OCI-LY7 (cell line): Measurements from ENCODE around the gene WWOX. TPM values are rescaled to one million over a fixed set of nuclear protein-coding genes. Genes with fewer than 3 reads are reported as not detected.
A peak's percentile ranks its signal among the peaks of the same experiment; 100 is the strongest.

ENCODE experiments used
- BruUV-seq: library from RNA; stranded (reverse); fragments of 400-500 nt; replicated peaks from 2 replicates; lab custom pipeline; 2021; lab: Mats Ljungman, UMichigan
- CTCF ChIA-PET: fragments of 300-600 bp; sonication (Branson Sonifier 250); formaldehyde crosslinking; loops from one replicate; lab custom pipeline; 2022; ENCODE audit warnings: antibody characterized with exemption; ENCODE audit not compliant: unreplicated experiment; lab: Charles Lee
- POLR2A ChIA-PET: fragments of 300-600 bp; sonication (Branson Sonifier 250); formaldehyde crosslinking; loops from one replicate; lab custom pipeline; 2022; ENCODE audit warnings: antibody characterized with exemption; lab: Charles Lee
- DNase-seq: peaks from one replicate; pipeline ENCODE4 v3.0.0-alpha.2; 2015; ENCODE audit warnings: low spot score
- H2AFZ ChIP-seq: fragments of 200-600 bp; sonication (generic), shearing (Covaris generic); 2 replicates; pipeline ENCODE4 v1.6.1; 2014; ENCODE audit warnings: mild to moderate bottlenecking, antibody characterized with exemption, low read length, moderate library complexity
- H3K27ac ChIP-seq: fragments of 200-600 bp; sonication (generic); 2 replicates; pipeline ENCODE4 v1.5.1; 2014; ENCODE audit warnings: mixed run types, low read depth, mild to moderate bottlenecking, moderate library complexity, low read length, inconsistent platforms; ENCODE audit not compliant: poor library complexity, severe bottlenecking
- H3K36me3 ChIP-seq: fragments of 200-600 bp; sonication (generic); 2 replicates; pipeline ENCODE4 v1.6.1; 2014; ENCODE audit warnings: mild to moderate bottlenecking, antibody characterized with exemption, low read length, moderate library complexity, mixed read lengths; ENCODE audit not compliant: insufficient read depth
- H3K4me1 ChIP-seq: fragments of 200-600 bp; sonication (generic); 2 replicates; pipeline ENCODE4 v1.5.1; 2014; ENCODE audit warnings: mild to moderate bottlenecking, low read length; ENCODE audit not compliant: insufficient read depth, poor library complexity, severe bottlenecking
- H3K4me2 ChIP-seq: fragments of 200-600 bp; sonication (generic); 2 replicates; pipeline ENCODE4 v1.6.1; 2014; ENCODE audit warnings: mild to moderate bottlenecking, low read length
- H3K4me3 ChIP-seq: fragments of 200-600 bp; sonication (generic); 2 replicates; pipeline ENCODE4 v1.5.1; 2014; ENCODE audit warnings: mild to moderate bottlenecking, low read depth, low read length; ENCODE audit not compliant: poor library complexity, severe bottlenecking
- H3K79me2 ChIP-seq: fragments of 200-600 bp; sonication (generic); 2 replicates; pipeline ENCODE4 v1.6.1; 2016; ENCODE audit warnings: low read depth, mild to moderate bottlenecking, low read length, moderate library complexity, mixed read lengths; ENCODE audit not compliant: insufficient read depth
- H3K9me2 ChIP-seq: fragments of 200-600 bp; sonication (generic); 2 replicates; pipeline ENCODE4 v1.6.1; 2016; ENCODE audit warnings: mild to moderate bottlenecking, low read length, mixed read lengths; ENCODE audit not compliant: insufficient read depth
- H3K9me3 ChIP-seq: fragments of 200-600 bp; sonication (generic); 2 replicates; pipeline ENCODE4 v1.6.1; 2014; ENCODE audit warnings: mild to moderate bottlenecking, mixed run types, low read length, mixed read lengths
- H4K20me1 ChIP-seq: fragments of 200-600 bp; sonication (generic); 2 replicates; pipeline ENCODE4 v1.6.1; 2014; ENCODE audit warnings: mild to moderate bottlenecking, antibody characterized with exemption, low read length, moderate library complexity, mixed read lengths; ENCODE audit not compliant: insufficient read depth
- CTCF ChIP-seq: fragments of 200-600 bp; sonication (generic); conservative IDR thresholded peaks from 2 replicates; pipeline ENCODE4 v1.5.1; 2014; ENCODE audit warnings: mild to moderate bottlenecking, antibody characterized with exemption, low read length, moderate library complexity, mixed read lengths
- EZH2phosphoT487 ChIP-seq: fragments of 200-600 bp; sonication (generic); IDR thresholded peaks from 2 replicates; pipeline ENCODE4 v1.6.1; 2018; ENCODE audit warnings: low read depth, borderline replicate concordance, mild to moderate bottlenecking, mixed run types, antibody characterized with exemption, low read length, moderate library complexity, mixed read lengths
- intact Hi-C: fragments of 100-400 bp; cut with micrococcal nuclease; formaldehyde crosslinking; loops from one replicate; pipeline ENCODE4 v1.10.0; 2022; ENCODE audit not compliant: unreplicated experiment
- small RNA-seq: library from RNA; depleted of rRNA; stranded (forward); fragments of <200 nt; gene quantifications from one replicate; pipeline ENCODE3, GENCODE V24; 2014
- total RNA-seq, 2 experiments: library from RNA; depleted of rRNA in 1 of 2; stranded (reverse); fragments of >200 nt in 1 of 2; shearing (Covaris generic) in 1 of 2; gene quantifications; 2 replicates each; pipeline ENCODE4 v1.2.3, GENCODE V29; 2014 to 2022

The WWOX gene
- total RNA-seq, 2 experiments from 2014 or later = 40.2 to 47.6 TPM

- TF ChIP-seq EZH2phosphoT487 (no peak), CTCF (peak; percentile 69)
- Histone ChIP-seq H3K4me3 (no peak overlapping the region), H2AFZ (no peak overlapping the region), H3K9me3 (no peaks in the 10 kb centered on the region), H3K4me1 (peaks cover 7% of the 10 kb centered on the region), H4K20me1 (no peaks in the 10 kb centered on the region), H3K36me3 (no peaks in the 10 kb centered on the region), H3K79me2 (no peaks in the 10 kb centered on the region), H3K27ac (no peak overlapping the region), H3K9me2 (no peaks in the 10 kb centered on the region), H3K4me2 (no peak overlapping the region)
- no peak for DNase-seq
- POLR2A ChIA-PET = interaction anchor here (0.6 kb wide), 1 partner anchor 202 kb away, joined by 3 read pairs; no protein-coding TSS in a partner anchor
- no TSS peak for BruUV-seq
- CTCF ChIA-PET = no interaction called here
- intact Hi-C loops = no loop called here
Measured at GRCh38 chr16:79261481-79261940, 1162.1 kb downstream of the WWOX start.

GRCh38 chr16:79261944-79262552 lies 1162.6 kb downstream of the WWOX start:
- TF ChIP-seq EZH2phosphoT487 (no peak), CTCF (no peak)
- no peaks in the 10 kb centered on the region for H4K20me1 ChIP-seq
- intact Hi-C loops = no loop called here

More at GRCh38 chr16:79261944-79262552, 1162.6 kb downstream of the WWOX start:
- Histone ChIP-seq H3K4me3 (no peak overlapping the region), H3K9me2 (no peaks in the 10 kb centered on the region), H2AFZ (no peak overlapping the region), H3K27ac (no peak overlapping the region), H3K79me2 (no peaks in the 10 kb centered on the region), H3K36me3 (no peaks in the 10 kb centered on the region), H3K4me2 (no peak overlapping the region), H3K4me1 (peaks cover 7% of the 10 kb centered on the region), H3K9me3 (no peaks in the 10 kb centered on the region)
- DNase-seq = no peak
- ChIA-PET POLR2A (interaction anchor here (0.6 kb wide), 1 partner anchor 202 kb away, joined by 3 read pairs; no protein-coding TSS in a partner anchor), CTCF (no interaction called here)
- no TSS peak for BruUV-seq

Small RNAs within 50 kb of the gene (small RNA-seq; reads per million reads assigned to genes)
- gene AC027279.3 = not detected

Other genes with a start within 250 kb of the WWOX start
- gene CLEC3A, start 77.1 kb upstream of the WWOX start, total RNA-seq (2014; rRNA removed; shearing (Covaris generic)) = not detected in 2 replicates
- gene CLEC3A, start 77.1 kb upstream of the WWOX start, total RNA-seq (2022) = not detected in 2 replicates